HG03196 (cell line): ENCODE results near the gene POFUT2.

Experiments
- ATAC-seq: cut with Tn5 transposase; IDR thresholded peaks from one replicate; pipeline ENCODE4 v1.9.1; 2021; ENCODE audit not compliant: unreplicated experiment

POFUT2 gene

DNA sequence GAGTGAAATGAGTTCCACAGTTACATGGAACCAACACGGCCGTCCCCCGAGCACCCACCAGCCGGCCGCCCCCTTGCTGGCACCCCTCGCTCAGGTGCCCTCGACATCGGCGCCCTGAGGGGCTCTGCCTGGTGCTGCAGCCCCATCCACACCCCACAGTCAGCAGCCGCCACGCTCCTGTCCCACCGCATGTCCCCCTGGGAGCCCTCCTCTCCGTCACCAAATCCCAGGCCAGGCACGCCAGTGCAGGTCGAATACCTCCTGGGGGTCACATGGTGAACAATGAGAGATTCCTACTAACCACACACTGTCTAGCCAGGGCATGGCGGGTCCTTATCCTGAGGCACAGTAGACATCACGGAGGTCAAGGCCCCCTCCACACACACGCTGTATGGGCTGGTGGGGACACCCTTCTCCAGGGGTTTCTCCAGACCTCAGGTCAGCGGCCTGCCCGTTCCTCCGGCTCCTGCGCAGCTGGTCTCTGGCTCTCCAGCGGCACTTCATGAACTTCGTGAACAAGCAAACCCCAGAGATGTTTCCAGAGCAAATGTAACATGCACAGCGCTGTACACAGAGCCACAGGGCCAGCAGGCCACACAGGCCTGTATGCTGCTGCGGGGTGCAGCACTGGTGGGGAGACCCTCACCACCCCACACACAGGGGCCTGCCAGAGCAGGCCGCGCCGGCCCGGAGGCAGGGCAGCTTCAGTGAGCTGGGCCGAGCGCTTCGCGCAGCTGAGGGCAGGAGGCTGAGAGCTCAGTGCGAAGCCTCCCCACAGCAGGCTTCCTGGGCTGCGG lies 21.8 kb downstream of the POFUT2 start:
- ATAC-seq: no peak

- ATAC-seq: no peak
Measured at GRCh38 chr21:45264912-45265515, 22.7 kb downstream of the POFUT2 start.

DNA sequence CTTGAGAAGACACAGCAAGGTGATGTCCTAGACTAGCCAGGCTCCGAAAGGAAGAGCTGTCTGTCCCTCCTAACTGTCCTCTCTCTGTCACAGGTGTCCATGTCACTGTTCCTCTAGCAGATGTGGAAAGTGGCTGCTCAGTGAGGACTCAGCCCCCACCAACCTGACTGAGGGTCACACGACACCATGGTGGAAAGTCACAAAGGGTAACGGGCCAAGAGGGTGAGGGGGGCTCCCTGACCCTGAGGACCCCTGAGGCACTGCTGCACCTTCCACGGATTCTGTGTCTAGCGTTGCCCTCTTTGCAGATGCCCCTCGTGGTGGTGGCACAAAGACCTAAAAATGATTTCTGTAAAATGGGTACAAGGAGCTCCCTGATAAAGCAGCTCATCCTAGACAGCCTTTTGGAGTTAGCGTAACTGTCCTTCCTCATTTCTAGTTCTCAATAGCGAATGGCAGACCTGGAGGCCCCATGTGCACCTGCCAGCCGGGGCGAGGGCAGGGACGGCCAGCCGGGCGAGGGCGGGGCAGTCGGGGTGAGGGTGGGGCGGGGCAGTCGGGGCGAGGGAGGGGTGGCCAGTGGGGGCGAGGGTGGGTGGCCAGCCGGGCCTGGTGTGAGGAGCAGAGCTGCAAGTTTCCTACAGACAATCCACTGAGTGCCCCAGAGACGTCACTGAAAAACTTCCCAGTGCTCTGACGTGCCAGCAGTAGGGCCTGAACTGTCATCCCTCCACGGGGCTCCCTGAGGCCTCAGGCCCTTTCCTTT lies 23.4 kb downstream of the POFUT2 start:
- no peak for ATAC-seq

DNA sequence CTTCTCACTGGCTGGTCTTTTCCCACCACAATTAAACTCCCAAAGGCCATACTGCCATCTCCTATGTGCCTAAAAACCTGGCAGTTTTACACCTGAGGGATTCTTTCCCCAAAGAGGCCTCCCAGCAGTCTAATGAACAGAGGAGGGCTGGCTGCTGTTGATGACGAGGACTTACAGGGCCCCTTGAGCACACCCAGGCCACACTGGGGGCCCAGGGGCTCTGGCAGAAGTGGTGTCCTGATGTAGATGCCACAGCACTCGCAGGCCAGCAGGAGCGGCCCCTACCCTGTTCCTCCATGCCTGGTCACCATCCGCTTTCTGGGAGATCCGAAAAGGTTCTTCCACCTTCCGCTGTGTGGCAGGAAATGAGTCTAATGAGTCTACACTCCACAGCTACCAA lies 24.2 kb downstream of the POFUT2 start:
- no peak for ATAC-seq

GRCh38 chr21:45262616-45263015 lies 25.1 kb downstream of the POFUT2 start:
- ATAC-seq: no peak

DNA sequence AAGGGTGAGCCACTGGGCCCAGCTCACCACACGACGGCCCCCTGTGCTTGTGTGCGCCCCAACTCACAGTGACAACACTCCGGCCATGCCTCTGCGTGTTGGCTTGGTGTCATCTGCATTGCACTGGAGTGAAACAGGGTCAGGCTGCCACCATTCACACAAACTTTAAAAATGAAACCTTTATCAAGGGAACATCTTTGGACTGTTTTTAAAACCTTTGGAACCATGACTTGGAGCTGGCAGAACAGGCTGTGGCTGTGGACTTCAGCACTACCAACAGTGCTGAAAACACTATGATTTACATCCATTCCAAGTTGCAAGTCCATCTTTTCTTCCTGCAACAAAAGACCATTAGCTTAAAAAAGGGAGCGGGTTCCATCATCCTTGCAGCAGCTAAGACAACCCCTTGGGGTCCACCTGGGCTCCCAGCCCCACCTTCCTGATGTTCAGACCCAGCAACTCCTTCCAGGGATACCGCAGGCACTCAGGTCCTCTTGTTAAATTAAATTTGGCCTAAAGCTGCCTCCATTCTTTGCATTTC lies 25.6 kb downstream of the POFUT2 start:
- ATAC-seq: no peak

- ATAC-seq: no peak
Measured at GRCh38 chr21:45261093-45261492, 26.6 kb downstream of the POFUT2 start.

DNA sequence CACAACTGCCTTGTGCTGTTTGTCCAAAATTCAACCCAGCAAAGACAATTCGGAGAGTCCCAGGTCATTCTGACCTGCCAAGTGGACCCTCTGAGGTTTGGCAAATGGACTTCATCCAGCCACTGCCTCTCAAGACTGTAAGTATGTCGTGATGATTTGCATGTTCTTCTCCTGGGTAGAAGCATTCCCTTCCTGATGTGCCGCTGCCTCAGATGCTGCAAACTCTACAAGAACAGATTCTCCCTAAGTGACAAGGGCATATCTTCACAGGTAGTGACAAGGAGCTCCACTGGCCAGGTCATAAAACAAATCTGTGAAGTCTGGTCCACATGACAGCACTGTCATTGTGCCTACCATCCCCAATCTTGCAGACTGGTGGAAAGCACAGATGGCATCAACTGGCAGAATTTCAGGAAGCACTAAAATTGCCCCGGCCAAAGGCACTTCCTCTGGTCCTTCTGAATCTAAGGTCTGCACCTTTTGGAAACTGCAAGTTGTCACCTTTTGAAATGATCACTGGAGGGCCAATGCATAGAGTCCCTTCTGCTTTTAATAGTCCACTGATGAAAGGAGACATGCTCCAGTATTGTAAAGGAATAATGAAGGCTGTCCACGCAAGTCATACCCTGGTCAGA lies 27.4 kb downstream of the POFUT2 start:
- ATAC-seq: no peak

DNA sequence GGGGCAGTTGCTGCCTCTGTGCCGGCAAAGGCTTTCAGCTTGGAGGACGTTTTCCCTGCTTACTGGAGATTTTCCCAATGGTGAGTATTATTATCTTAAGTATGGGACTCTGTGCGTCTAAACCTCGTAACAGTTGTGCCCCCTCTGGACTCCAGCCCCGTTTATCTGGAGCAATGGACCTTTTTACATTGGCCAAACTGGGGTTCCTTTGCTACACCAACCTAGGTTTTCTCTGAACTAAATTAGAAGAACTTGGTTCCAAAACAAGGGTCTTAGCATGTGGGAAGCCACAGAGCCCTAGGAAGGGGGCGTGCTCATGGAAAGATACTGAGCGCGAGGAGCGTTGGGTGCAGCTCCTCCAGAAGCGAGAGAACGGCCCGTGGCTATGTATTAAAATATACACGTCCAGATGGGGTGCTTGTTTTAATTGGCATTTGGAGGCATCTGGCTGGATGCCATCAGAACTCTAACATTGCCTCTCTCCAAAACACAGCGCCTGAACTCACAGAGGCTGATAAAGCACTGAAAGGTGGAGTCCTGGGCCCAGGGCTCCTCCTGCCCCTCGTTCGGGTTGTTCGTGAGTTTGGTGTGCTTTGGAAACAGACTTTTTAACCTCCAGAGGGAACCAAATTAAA lies 28.4 kb downstream of the POFUT2 start:
- no peak for ATAC-seq

- ATAC-seq: no peak
Measured at GRCh38 chr21:45258466-45258865, 29.2 kb downstream of the POFUT2 start.

DNA sequence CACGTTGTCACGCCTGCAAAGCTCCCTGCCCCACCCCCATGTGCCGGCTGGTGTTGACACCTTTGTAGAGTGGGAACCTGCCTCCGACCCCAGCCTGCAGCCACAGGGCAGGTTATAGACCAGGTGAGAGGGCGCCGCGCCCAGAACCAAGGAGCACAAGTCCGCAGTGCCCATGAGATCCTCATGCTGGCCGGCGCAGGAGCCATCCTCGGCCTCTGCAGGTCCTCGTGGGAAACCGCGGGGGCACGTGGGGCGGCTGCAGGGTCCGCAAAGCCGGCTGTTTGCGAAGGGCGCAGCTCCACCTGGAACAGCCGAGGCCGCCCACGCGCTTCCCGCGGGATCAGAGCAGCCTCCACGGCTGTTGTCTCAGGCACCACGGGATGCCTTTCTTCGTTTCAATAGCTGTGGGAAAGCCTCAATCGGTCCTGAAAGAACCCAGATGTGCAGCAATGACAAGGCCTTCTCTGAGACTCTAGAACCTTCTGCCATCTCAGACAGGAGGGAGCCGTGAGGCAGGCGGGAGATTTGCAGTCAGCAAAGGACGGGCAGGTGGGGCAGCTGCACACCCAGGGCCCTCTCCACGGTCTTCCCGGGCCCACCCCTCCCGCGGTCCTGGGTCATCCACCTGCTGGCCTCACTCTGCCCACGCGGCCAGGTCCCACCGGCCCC lies 29.9 kb downstream of the POFUT2 start:
- no peak for ATAC-seq

GRCh38 chr21:45256912-45257672 lies 30.6 kb downstream of the POFUT2 start:
- no peak for ATAC-seq

- ATAC-seq: no peak
Measured at GRCh38 chr21:45256021-45256911, 31.4 kb downstream of the POFUT2 start.

DNA sequence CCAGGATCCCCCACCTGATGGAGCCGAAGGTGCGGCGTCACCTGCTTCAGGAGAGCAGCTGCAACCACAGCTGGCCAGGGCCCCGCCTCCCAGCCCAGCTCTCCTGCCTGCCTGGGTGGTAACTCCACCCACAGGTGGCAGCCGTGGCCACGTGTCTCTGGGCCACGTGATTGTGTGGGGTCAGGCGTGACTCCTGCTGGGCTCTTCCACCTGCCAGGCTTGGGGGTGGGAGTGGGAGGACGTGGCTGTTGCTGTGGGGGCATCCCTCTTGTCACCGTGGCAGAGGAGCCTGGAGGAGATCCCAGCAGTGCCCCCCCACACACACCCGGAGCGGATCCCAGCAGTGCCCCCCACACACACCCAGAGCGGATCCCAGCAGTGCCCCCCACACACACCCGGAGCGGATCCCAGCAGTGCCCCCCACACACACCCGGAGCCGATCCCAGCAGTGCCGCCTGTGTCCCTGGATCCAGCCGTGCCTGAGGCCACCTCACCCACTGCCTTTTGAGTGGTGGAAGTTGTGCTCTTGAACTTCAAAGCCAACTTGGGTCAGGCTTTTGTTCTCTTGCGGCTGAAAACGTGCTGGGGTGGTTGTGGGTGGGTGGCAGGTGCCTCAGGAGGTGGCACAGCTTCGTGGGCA lies 32.2 kb downstream of the POFUT2 start:
- ATAC-seq: no peak

DNA sequence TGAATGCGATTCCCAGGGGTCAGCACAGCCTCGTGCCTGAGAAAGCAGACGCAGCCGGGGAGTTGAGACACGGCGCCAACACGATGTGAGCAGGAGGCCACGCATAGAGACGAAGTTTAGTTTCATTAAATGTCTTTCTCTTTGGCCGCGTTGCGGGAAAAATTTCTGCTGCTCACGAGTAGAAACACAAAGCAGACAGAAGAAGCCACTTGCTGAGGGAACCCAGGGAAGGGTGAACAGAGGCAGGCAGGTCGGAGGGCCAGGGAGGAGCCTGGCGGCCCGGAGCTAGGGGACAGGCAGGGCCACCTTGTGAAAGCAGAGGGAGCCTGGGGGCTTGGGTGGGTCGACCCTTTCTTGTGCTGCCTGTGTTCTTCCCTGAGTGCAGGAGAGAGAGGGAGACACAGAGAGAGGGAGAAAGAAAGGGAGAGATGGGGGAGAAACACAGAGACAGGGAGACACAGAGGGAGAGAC lies 33.2 kb downstream of the POFUT2 start:
- no peak for ATAC-seq

DNA sequence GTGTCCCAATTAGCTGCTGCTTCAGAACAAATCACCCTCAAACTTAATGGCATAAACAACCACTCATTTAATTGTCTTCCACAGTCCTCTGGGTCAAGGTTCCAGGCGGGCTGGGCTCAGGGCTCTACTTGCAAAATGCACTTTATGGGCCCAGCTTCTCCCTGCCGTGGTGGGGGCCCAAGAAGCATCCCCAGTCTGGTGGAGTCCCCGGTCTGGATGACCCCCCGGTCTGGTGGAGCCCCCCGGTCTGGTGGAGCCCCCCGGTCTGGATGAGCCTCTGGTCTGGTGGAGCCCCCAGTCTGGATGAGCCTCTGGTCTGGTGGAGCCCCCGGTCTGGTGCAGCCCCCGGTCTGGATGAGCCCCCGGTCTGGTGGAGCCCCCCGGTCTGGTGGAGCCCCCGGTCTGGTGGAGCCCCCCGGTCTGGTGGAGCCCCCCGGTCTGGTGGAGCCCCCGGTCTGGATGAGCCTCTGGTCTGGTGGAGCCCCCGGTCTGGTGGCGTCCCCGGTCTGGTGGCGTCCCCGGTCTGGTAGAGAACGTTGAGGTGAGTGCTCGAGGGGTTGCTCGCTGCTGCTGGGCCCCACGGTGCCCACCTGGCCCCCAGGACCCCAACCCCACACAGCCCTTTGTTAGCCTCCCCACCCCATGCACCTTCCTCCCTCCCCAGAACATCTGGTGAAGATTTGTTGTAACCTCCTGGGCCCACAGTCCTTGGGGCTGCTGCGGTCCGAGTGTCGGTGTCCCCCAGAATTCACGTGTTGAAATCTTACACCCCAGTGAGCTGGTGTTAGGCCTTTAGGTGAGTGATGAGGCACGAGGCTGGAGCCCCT lies 33.8 kb downstream of the POFUT2 start:
- no peak for ATAC-seq

DNA sequence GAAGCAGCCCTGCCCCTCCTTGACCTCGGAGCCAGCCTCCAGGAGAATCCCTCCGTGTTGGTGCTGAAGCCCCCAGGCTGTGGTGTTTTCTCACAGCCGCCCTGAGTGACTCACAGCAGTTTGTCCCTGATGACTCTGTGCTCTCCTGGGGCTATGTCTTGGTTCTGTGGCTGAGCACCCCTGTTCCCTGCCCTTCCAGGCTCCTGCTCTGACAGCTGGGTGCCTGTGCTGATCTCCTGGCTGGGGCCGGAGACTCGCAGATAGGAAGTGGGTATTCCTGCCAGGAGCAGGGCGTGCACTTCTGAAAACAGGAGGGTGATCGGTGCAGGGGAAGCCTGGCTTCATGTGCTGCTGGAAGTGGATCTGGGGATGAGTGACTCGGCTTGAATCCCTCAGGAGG lies 34.5 kb downstream of the POFUT2 start:
- no peak for ATAC-seq
